ENCODE data around the gene ELOVL7.
A peak's percentile ranks its signal among the peaks of the same experiment; 100 is the strongest.

ELOVL7 gene

DNA sequence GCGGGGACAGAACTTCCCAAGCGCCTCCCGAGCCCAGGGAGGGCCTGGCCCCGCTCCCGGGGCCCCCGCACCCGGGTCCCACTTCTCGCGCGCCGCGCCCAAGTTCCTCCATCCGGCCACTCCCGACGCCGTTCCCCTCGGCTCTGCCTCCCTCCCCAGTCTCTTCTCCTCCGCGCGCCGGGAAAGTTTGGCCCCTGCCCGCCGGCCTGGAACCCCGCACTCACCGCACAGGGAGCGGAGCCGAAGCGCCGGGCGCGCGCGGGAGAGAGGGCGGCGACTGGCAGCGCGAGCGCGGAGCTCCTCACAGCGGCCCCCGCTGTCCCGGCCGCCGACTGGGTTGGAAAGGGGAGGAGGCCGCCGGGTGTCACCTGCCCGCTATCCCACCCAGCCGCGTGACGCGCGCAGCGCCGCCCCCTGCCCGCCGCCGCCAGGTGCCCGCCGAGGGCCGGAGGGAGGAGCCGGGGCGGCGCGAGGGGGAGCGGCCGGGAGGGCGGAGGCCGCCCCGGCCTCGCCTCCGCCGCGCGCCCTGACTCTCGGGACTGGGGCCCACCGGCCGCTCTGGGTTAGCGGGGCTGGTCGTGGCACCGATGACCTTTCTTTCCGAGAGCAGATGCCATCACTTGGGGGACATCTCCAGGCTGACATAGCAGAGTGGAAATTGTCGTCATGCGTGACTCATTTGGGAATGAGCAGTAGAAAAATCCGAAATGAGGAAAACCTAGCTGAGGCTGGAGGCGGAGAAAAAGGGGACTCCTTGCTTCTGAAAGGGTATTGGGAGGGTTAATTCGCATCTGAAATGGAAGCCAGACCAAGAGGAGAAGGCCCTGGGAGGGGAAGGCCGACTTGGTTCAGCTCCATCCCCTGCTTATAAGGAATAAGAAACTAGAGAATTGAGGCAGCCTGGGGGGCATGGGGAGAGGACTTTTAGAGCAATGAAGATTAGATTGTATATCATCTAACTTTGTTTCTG, at the start of gene ELOVL7:
Gene ELOVL7 (minus strand): TSS at position 334 of the 970 bp plus-strand sequence. CDS start 56,872 bp downstream, outside the sequence.
- peak within 1 kb of the TSS; percentile 29 to 56 for H3K4me3 ChIP-seq (ENCODE audit: low read depth in 1 of 2, low read length in 1 of 2)
- no peak within 1 kb of the TSS for H3K27ac ChIP-seq
- peaks cover 84% of the 10 kb centered on the region for H3K27me3 ChIP-seq
- TF ChIP-seq, protein P1, sequence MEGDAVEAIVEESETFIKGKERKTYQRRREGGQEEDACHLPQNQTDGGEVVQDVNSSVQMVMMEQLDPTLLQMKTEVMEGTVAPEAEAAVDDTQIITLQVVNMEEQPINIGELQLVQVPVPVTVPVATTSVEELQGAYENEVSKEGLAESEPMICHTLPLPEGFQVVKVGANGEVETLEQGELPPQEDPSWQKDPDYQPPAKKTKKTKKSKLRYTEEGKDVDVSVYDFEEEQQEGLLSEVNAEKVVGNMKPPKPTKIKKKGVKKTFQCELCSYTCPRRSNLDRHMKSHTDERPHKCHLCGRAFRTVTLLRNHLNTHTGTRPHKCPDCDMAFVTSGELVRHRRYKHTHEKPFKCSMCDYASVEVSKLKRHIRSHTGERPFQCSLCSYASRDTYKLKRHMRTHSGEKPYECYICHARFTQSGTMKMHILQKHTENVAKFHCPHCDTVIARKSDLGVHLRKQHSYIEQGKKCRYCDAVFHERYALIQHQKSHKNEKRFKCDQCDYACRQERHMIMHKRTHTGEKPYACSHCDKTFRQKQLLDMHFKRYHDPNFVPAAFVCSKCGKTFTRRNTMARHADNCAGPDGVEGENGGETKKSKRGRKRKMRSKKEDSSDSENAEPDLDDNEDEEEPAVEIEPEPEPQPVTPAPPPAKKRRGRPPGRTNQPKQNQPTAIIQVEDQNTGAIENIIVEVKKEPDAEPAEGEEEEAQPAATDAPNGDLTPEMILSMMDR (IDR thresholded peaks at IDR 0.05), result no peak
- H3K9me3 ChIP-seq, result no peaks in the 10 kb centered on the region
- peaks cover 11 to 14% of the 10 kb centered on the region in 2 experiments for H3K4me1 ChIP-seq (ENCODE audit: control insufficient read depth in 1 of 2, insufficient read depth in 1 of 2, low read depth in 1 of 2, low read length in 1 of 2)
- no peaks in the 10 kb centered on the region for H3K36me3 ChIP-seq

DNA sequence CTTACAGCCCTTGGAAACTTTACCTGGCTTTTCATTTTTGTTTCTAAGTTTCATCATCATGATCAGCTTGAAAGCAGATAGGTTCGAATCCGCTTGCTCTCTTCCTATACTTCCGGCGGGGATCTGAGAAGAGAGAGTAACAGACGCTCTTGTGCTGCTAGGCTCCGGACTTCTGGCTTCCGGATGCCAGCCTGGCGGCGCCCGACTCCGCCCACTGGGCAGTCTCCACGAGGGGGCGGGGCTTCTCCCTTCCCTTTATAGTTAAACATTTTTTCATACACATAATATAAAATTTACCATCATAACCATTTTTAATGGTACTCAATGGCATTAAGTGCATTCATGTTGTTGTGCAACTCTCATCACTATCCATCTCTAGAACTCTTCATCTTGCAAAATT, 49.5 kb upstream of the ELOVL7 start:
- no peaks in the 10 kb centered on the region for H3K4me1 ChIP-seq (ENCODE audit: control insufficient read depth in 1 of 2, insufficient read depth in 1 of 2, low read depth in 1 of 2, low read length in 1 of 2)
- TF ChIP-seq, protein P1 (IDR thresholded peaks at IDR 0.05), result no peak

DNA sequence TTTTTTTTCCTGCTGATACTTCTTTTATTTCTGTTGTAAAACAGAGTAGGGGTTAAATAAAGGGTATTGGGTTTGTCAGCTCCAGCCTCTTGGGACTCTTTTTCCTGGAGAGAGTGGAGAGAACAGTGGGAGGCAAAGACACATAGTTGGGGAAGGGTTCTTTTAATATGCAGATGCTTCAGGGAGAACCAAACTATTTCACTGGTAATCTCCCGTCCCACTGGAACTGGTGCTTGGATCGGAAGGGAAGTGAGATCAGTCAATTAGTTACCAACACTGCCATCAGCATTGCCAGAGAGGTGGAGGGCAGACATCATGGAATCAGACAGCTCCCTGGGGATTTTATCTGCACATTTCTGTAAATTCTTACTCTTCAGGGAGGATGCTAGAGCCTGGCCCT, 47.6 kb upstream of the ELOVL7 start:
- Histone ChIP-seq H3K27me3 (no peaks in the 10 kb centered on the region), H3K9me3 (no peaks in the 10 kb centered on the region), H3K27ac (no peak overlapping the region), H3K4me1 (ENCODE audit: control insufficient read depth in 1 of 2, insufficient read depth in 1 of 2, low read depth in 1 of 2, low read length in 1 of 2) (no peaks in the 10 kb centered on the region), H3K36me3 (no peaks in the 10 kb centered on the region), H3K4me3 (ENCODE audit: low read depth in 1 of 2, low read length in 1 of 2) (no peak overlapping the region)
- TF ChIP-seq, protein P1 (IDR thresholded peaks at IDR 0.05), result no peak

More for the DNA sequence above, 49.5 kb upstream of the ELOVL7 start:
- H3K9me3 ChIP-seq, result no peaks in the 10 kb centered on the region
- no peak overlapping the region for H3K4me3 ChIP-seq (ENCODE audit: low read depth in 1 of 2, low read length in 1 of 2)
- no peak overlapping the region for H3K27ac ChIP-seq
- H3K27me3 ChIP-seq, result no peaks in the 10 kb centered on the region
- H3K36me3 ChIP-seq, result no peaks in the 10 kb centered on the region

DNA sequence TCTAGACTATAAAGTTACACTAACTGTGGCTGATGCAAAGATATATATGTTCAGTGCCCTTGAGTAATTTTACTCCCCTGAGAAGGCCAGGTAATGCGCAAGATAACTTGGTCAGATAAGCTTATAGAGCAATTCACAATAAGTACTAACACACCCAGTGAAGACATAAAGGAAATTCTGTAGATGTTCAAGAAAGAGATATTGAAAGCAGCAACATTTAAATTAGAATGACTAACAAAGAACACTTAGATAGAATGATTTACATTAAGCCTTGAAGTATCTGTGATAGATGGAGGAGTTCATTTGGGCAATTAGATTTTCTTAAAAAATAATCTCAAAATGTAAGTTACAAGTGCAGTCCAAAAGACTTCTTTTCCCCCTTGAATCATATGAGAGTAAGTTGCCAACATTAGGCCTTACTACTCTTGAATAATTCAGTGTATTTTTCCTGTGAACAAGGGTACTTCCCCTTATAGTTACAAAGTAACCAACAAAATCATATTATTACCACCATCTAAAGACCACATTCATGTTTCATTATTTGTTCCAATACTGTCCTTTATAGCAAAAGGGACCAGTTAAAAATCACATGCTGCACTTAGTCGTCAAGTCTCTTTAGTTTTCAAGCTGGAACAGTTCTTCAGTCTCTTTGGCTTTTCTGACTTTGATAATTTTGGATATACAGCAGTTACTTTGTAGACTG, 44.4 kb upstream of the ELOVL7 start:
- Histone ChIP-seq H3K27ac (no peak overlapping the region), H3K4me1 (ENCODE audit: control insufficient read depth in 1 of 2, insufficient read depth in 1 of 2, low read depth in 1 of 2, low read length in 1 of 2) (no peaks in the 10 kb centered on the region), H3K4me3 (ENCODE audit: low read depth in 1 of 2, low read length in 1 of 2) (no peak overlapping the region), H3K36me3 (no peaks in the 10 kb centered on the region), H3K9me3 (no peaks in the 10 kb centered on the region), H3K27me3 (no peaks in the 10 kb centered on the region)
- TF ChIP-seq, protein P1 (IDR thresholded peaks at IDR 0.05), result no peak

DNA sequence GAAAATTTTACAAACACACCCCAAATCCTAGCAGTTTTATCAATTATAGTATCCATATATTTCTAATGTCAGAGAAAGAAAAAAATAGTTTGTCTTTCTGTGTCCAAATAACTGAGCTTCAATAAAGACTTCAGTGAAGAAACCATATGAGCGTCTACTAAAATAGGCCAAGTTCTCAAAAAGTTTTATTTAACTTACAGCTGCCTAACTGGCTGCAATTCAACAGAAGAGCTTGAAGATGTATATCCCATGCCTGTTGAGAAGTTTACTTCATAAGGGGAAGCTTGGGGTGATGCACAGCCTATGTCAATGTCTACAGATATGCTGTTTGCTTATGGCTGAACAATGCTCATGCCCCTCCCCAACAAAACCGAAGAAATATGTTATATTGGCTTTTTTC, 43.7 kb upstream of the ELOVL7 start:
- Histone ChIP-seq H3K4me1 (ENCODE audit: control insufficient read depth in 1 of 2, insufficient read depth in 1 of 2, low read depth in 1 of 2, low read length in 1 of 2) (no peaks in the 10 kb centered on the region), H3K27ac (no peak overlapping the region), H3K4me3 (ENCODE audit: low read depth in 1 of 2, low read length in 1 of 2) (no peak overlapping the region), H3K9me3 (no peaks in the 10 kb centered on the region), H3K27me3 (no peaks in the 10 kb centered on the region), H3K36me3 (no peaks in the 10 kb centered on the region)
- TF ChIP-seq, protein P1 (IDR thresholded peaks at IDR 0.05), result no peak

Data from neutrophil (primary cell).